Myocyte (in vitro differentiated cells): Measurements from ENCODE around the gene CSTF1. TPM values are rescaled to one million over a fixed set of nuclear protein-coding genes. Genes with fewer than 3 reads are reported as not detected.
A peak's percentile ranks its signal among the peaks of the same experiment; 100 is the strongest.
"Not testable (repeated sequence)": the region's sequence is repeated elsewhere in the genome, so short reads cannot be mapped to it uniquely, and the experiment has no call there.

Experiments used
- DNase-seq: peaks from one replicate; pipeline ENCODE4 v3.0.0-alpha.2; 2012; ENCODE audit warnings: low read depth
- total RNA-seq: library from RNA; depleted of rRNA; stranded (reverse); fragments of >200 nt; gene quantifications from 2 replicates; pipeline ENCODE4 v1.2.3, GENCODE V29; 2014

CSTF1 gene
- total RNA-seq, 1 donor from 2014 or later: 42.3 TPM

- DNase-seq: not testable (repeated sequence)
Observed at GRCh38 chr20:56405356-56405755, 12.9 kb downstream of the CSTF1 start.

GRCh38 chr20:56406910-56407309, 14.5 kb downstream of the CSTF1 start:
- DNase-seq: no peak

GRCh38 chr20:56409521-56409920, 17.1 kb downstream of the CSTF1 start:
- DNase-seq: no peak

- DNase-seq: no peak
Observed at GRCh38 chr20:56409956-56410355, 17.5 kb downstream of the CSTF1 start.

- not testable (repeated sequence) for DNase-seq
Observed at GRCh38 chr20:56411287-56411686, 18.8 kb downstream of the CSTF1 start.

- no peak for DNase-seq
Observed at GRCh38 chr20:56411759-56412472, 19.5 kb downstream of the CSTF1 start, which contains the start of gene CASS4. TSS of gene CASS4 (plus strand) at chr20:56412260. CDS start at chr20:56412459, 199 bp downstream.

GRCh38 chr20:56412473-56412790, 20.0 kb downstream of the CSTF1 start:
- DNase-seq: no peak

GRCh38 chr20:56412949-56413348, 20.5 kb downstream of the CSTF1 start:
- DNase-seq: no peak

- no peak for DNase-seq
Observed at GRCh38 chr20:56414842-56415765, 22.7 kb downstream of the CSTF1 start.

GRCh38 chr20:56417402-56417801, 25.0 kb downstream of the CSTF1 start:
- no peak for DNase-seq

GRCh38 chr20:56417911-56418310, 25.5 kb downstream of the CSTF1 start:
- DNase-seq: no peak

GRCh38 chr20:56418385-56418861, 26.0 kb downstream of the CSTF1 start:
- DNase-seq: no peak

- no peak for DNase-seq
Observed at GRCh38 chr20:56420028-56420427, 27.6 kb downstream of the CSTF1 start.

- no peak for DNase-seq
Observed at GRCh38 chr20:56420940-56421688, 28.7 kb downstream of the CSTF1 start.

- DNase-seq: peak; percentile 86
Observed at GRCh38 chr20:56422076-56422823, 29.8 kb downstream of the CSTF1 start.

GRCh38 chr20:56422824-56423189, 30.4 kb downstream of the CSTF1 start:
- peak; percentile 92 for DNase-seq

GRCh38 chr20:56423211-56423610, 30.8 kb downstream of the CSTF1 start:
- DNase-seq: no peak

GRCh38 chr20:56423886-56424285, 31.4 kb downstream of the CSTF1 start:
- no peak for DNase-seq

GRCh38 chr20:56424931-56425330, 32.5 kb downstream of the CSTF1 start:
- DNase-seq: no peak

- DNase-seq: no peak
Observed at GRCh38 chr20:56426026-56426425, 33.6 kb downstream of the CSTF1 start.

GRCh38 chr20:56426926-56427325, 34.5 kb downstream of the CSTF1 start:
- no peak for DNase-seq
